OCI-LY1 (cell line): Measurements from ENCODE around the gene LTBP4.

ENCODE experiments used
- H2AFZ ChIP-seq: fragments of 200-600 bp; sonication (generic), shearing (Covaris generic); 2 replicates; pipeline ENCODE4 v1.6.0; 2014; ENCODE audit warnings: antibody characterized with exemption, mild to moderate bottlenecking, low read length
- H3F3A ChIP-seq: fragments of 200-600 bp; sonication (generic), shearing (Covaris generic); 2 replicates; pipeline ENCODE4 v1.6.0; 2014; ENCODE audit warnings: mild to moderate bottlenecking, antibody characterized with exemption, low read length, moderate library complexity; ENCODE audit not compliant: insufficient read depth
- H3K27ac ChIP-seq: fragments of 200-600 bp; sonication (generic); 2 replicates; pipeline ENCODE4 v1.5.1; 2014; ENCODE audit warnings: low read length, mixed run types, mild to moderate bottlenecking, low read depth; ENCODE audit not compliant: poor library complexity, severe bottlenecking
- H3K27me3 ChIP-seq: fragments of 200-600 bp; sonication (generic); 2 replicates; pipeline ENCODE4 v1.6.0; 2014; ENCODE audit warnings: antibody characterized with exemption, mild to moderate bottlenecking, low read length, moderate library complexity; ENCODE audit not compliant: insufficient read depth
- H3K36me3 ChIP-seq: fragments of 200-600 bp; sonication (generic); 2 replicates; pipeline ENCODE4 v1.6.1; 2014; ENCODE audit warnings: mild to moderate bottlenecking, antibody characterized with exemption, low read length, moderate library complexity, mixed read lengths; ENCODE audit not compliant: insufficient read depth
- H3K4me1 ChIP-seq: fragments of 200-600 bp; sonication (generic); 2 replicates; pipeline ENCODE4 v1.5.1; 2014; ENCODE audit warnings: mild to moderate bottlenecking, low read length, moderate library complexity; ENCODE audit not compliant: insufficient read depth, severe bottlenecking
- H3K4me2 ChIP-seq: fragments of 200-600 bp; sonication (generic), shearing (Covaris generic); 2 replicates; pipeline ENCODE4 v1.6.1; 2014; ENCODE audit warnings: low read length
- H3K4me3 ChIP-seq: fragments of 200-600 bp; sonication (generic); 2 replicates; pipeline ENCODE4 v1.5.1; 2014; ENCODE audit warnings: low read length, low read depth, mild to moderate bottlenecking, mixed read lengths; ENCODE audit not compliant: poor library complexity, severe bottlenecking
- H3K79me2 ChIP-seq: fragments of 200-600 bp; shearing (Covaris generic); 2 replicates; pipeline ENCODE4 v1.6.1; 2016; ENCODE audit warnings: mixed run types, low read length, mixed read lengths; ENCODE audit not compliant: insufficient read depth
- H3K9ac ChIP-seq: fragments of 200-600 bp; sonication (generic), shearing (Covaris generic); 2 replicates; pipeline ENCODE4 v1.6.1; 2014; ENCODE audit warnings: mild to moderate bottlenecking, low read length, mixed read lengths
- H3K9me2 ChIP-seq: fragments of 200-600 bp; sonication (generic), shearing (Covaris generic); 2 replicates; pipeline ENCODE4 v1.6.1; 2014; ENCODE audit warnings: low read depth, mild to moderate bottlenecking, low read length, mixed read lengths
- H3K9me3 ChIP-seq: fragments of 200-600 bp; shearing (Covaris generic); 2 replicates; pipeline ENCODE4 v1.6.1; 2014; ENCODE audit warnings: low read length, mixed read lengths
- H4K20me1 ChIP-seq: fragments of 200-600 bp; sonication (generic), shearing (Covaris generic); 2 replicates; pipeline ENCODE4 v1.6.0; 2016; ENCODE audit warnings: mild to moderate bottlenecking, low read length; ENCODE audit not compliant: insufficient read depth
- EZH2 ChIP-seq: fragments of 200-600 bp; sonication (generic), shearing (Covaris generic); IDR thresholded peaks from 2 replicates; pipeline ENCODE4 v1.8.0; 2017; ENCODE audit warnings: borderline replicate concordance, mixed run types, mild to moderate bottlenecking, antibody characterized with exemption, low read length, moderate library complexity, mixed read lengths
- TF ChIP-seq, protein P1 (sequence below): fragments of 200-600 bp; sonication (generic), shearing (Covaris generic); IDR thresholded peaks from 2 replicates; pipeline ENCODE4 v1.5.1; 2017; ENCODE audit warnings: mild to moderate bottlenecking, antibody characterized with exemption, low read length, moderate library complexity, mixed read lengths

LTBP4 gene

DNA sequence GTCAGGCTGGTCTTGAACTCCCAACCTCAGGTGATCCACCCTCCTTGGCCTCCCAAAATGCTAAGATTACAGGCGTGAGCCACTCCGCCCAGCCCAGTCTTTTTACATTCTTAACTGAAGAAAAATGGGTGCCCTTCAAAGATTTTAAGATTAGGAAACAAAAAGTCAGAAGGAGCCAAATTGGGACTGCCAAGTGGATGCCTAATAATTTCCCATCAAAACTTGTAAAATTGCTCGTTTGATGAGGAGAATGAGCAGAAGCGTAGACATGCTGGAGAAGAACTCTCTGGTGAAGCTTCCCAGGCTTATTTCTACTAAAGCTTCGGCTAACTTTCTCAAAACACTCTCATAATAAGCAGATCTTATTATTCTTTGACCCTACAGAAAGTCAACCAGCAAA, 57.9 kb downstream of the LTBP4 start:
- H3K27ac ChIP-seq, result no peak overlapping the region
- no peaks in the 10 kb centered on the region for H3K79me2 ChIP-seq
- no peaks in the 10 kb centered on the region for H3K36me3 ChIP-seq
- H3K27me3 ChIP-seq, result no peaks in the 10 kb centered on the region
- no peak overlapping the region for H2AFZ ChIP-seq
- H3F3A ChIP-seq, result no peaks in the 10 kb centered on the region
- TF ChIP-seq, protein P1, sequence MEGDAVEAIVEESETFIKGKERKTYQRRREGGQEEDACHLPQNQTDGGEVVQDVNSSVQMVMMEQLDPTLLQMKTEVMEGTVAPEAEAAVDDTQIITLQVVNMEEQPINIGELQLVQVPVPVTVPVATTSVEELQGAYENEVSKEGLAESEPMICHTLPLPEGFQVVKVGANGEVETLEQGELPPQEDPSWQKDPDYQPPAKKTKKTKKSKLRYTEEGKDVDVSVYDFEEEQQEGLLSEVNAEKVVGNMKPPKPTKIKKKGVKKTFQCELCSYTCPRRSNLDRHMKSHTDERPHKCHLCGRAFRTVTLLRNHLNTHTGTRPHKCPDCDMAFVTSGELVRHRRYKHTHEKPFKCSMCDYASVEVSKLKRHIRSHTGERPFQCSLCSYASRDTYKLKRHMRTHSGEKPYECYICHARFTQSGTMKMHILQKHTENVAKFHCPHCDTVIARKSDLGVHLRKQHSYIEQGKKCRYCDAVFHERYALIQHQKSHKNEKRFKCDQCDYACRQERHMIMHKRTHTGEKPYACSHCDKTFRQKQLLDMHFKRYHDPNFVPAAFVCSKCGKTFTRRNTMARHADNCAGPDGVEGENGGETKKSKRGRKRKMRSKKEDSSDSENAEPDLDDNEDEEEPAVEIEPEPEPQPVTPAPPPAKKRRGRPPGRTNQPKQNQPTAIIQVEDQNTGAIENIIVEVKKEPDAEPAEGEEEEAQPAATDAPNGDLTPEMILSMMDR, result no peak
- no peak for TF ChIP-seq EZH2
- H3K4me1 ChIP-seq, result peaks cover 14% of the 10 kb centered on the region
- H3K9me2 ChIP-seq, result no peaks in the 10 kb centered on the region
- H3K9ac ChIP-seq, result no peak overlapping the region
- no peaks in the 10 kb centered on the region for H4K20me1 ChIP-seq
- H3K4me2 ChIP-seq, result no peak overlapping the region
- H3K9me3 ChIP-seq, result no peaks in the 10 kb centered on the region
- H3K4me3 ChIP-seq, result no peak overlapping the region

- Histone ChIP-seq H3K4me1 (peaks cover 14% of the 10 kb centered on the region), H3K9ac (no peak overlapping the region), H3K9me3 (no peaks in the 10 kb centered on the region), H3K9me2 (no peaks in the 10 kb centered on the region), H4K20me1 (no peaks in the 10 kb centered on the region), H3K27me3 (no peaks in the 10 kb centered on the region), H3K4me3 (no peak overlapping the region), H3K79me2 (no peaks in the 10 kb centered on the region), H3K4me2 (no peak overlapping the region), H3K36me3 (no peaks in the 10 kb centered on the region), H3K27ac (no peak overlapping the region), H2AFZ (no peak overlapping the region), H3F3A (no peaks in the 10 kb centered on the region)
- TF ChIP-seq, protein P1, result no peak
- TF ChIP-seq EZH2, result no peak
Observed at GRCh38 chr19:40659566-40659965, 58.4 kb downstream of the LTBP4 start.

DNA sequence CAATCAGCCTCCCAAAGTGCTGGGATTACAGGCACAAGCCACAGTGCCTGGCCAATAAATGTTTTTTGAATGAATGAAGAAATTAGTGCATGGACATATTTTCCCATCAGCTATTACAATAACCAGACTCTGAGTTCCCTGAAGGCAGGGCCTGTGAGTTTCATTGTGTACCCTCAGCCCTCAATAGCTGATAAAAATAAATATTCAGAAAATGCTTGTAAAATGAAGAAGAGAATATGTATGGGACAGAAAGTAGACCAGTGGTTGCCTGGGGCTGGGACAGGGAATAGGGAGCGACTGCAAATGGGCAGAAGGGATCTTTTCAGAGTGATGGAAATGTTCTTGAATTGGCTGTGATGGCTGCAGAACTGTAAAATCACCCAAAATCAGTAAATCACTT, 60.4 kb downstream of the LTBP4 start:
- Histone ChIP-seq H3K9ac (no peak overlapping the region), H2AFZ (no peak overlapping the region), H3K27me3 (no peaks in the 10 kb centered on the region), H3K4me2 (no peak overlapping the region), H4K20me1 (no peaks in the 10 kb centered on the region), H3K4me1 (peaks cover 14% of the 10 kb centered on the region), H3K79me2 (no peaks in the 10 kb centered on the region), H3K36me3 (no peaks in the 10 kb centered on the region), H3K27ac (no peak overlapping the region), H3K9me2 (no peaks in the 10 kb centered on the region), H3F3A (no peaks in the 10 kb centered on the region), H3K9me3 (no peaks in the 10 kb centered on the region), H3K4me3 (no peak overlapping the region)
- TF ChIP-seq, protein P1, result no peak
- no peak for TF ChIP-seq EZH2
